NCI-H82 treated with DMSO at 0.1 percent for 48 hours (cell line): ENCODE data around the gene COLQ.
"Not testable (repeated sequence)": the region's sequence is repeated elsewhere in the genome, so short reads cannot be mapped to it uniquely, and the experiment has no call there.

Source experiments
- DNase-seq: peaks from one replicate; lab custom pipeline; 2025; ENCODE audit not compliant: unreplicated experiment; lab: John Stamatoyannopoulos, UW

Gene COLQ

DNA sequence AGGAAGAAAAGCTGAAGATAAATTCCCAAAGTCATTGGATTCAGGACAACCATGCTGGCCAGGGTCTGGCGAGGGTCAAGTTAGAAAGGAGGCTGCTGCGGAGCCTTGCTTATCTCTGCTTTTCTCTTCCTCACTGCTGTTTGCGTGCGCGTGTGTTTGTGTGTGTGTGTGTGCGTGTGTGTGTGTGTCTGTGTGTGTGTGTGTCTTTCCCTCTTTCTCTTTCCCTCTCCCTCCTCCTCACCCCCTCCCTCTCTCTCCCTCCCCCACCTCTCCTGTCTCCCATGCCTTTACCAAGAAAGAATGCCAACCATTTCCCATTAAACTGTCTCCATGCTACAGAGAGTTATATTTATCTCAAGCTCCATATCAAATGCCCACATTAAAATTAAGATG, at the start of gene COLQ:
Gene COLQ (minus strand): TSS at position 134 of the 393 bp plus-strand sequence. CDS start 81 bp downstream, at position 53.
- no peak for DNase-seq

DNA sequence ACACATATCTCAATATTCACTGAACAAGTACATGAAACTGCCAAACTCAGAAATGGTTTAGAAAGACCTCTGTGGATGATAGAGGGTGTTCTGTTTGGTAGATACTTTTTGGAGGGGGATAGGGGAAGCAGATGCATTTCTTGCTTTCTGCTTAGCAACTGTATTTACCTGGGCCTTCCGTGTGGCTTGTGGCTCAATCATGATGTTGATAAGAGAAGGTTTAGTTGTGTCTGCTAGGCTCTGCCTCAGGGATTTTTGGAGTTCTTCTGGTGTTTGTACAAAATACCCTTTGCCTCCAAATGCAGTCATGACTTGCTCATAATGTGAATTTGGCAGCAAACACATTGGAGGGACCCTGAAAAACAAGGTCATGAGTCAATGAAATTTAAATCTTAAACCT, 41.7 kb upstream of the COLQ start:
- DNase-seq, result no peak

DNA sequence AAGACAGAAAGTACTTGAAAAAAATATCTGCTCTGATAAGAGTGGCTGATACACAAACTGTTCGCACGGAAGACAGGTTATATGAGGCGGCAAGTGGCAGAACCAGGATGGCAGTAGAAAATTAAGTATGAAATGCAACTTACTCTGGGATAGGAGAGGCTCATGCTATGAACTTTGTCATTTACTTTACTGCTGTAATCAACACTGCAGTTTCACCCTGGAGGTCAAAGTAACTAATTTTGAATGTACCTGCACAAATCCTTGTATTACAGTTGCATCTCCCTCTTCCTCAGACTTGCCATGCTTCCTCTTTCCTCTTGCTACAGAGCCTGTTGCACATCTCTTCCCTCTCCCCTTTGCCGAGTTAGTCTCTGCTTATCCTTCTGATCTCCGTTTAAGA, 41.1 kb upstream of the COLQ start:
- DNase-seq, result no peak

DNA sequence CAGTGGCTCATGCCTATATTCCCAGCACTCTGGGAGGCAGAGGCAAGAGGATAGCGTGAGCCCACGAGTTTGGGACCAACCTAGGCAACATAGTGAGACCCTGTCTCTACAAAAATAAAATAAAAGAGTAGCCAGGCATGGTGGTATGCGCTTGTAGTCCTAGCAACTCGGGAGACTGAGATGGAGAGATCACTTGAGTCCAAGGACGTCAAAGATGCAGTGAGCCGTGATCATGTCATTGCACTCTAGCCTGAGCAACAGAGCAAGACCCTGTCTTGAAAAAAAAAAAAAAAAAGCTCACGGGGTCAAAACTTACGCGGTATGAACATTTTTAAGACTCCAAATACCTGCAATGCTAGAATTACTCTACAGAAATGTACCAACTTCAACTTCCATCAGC, 37.1 kb upstream of the COLQ start:
- no peak for DNase-seq

DNA sequence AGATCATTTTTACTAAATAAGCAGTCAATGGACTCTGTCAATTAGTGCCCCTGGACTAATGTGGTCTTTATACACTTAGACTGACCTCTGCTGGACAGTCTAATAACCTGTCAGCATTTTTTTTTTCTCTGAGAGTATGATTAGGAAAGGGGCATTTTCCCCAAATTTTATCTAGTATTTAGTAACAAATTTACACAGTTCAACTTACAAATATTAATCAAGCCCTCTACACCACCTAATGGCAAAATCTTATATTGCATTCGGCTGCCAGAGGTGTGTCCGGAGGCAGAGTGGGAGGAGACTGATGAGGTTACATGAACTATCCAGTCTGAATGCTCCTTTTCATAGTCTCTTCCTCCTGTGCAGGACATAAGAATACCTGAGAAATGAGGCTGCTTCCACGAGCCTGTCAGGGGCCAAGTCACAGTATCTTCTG, 36.0 kb upstream of the COLQ start:
- peak; percentile 45 for DNase-seq

DNA sequence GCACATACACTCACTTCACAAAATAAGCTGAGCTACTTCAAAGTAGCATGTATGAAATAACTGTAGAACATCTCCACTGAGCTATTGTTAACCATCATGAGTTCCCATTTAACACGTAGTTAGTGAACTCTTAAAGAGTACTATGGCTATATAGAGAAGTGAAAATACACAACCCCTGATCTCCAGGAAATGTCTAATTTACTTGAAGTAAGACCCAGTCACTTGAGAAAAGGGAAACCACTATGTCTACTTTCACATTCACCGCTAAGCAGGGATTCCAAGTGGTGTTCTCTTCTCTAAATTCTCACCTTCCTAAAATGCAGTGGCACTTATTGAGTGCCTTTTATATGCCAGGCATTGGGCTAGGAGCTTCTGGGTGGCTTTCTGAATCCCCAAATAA, 35.0 kb upstream of the COLQ start:
- no peak for DNase-seq

DNA sequence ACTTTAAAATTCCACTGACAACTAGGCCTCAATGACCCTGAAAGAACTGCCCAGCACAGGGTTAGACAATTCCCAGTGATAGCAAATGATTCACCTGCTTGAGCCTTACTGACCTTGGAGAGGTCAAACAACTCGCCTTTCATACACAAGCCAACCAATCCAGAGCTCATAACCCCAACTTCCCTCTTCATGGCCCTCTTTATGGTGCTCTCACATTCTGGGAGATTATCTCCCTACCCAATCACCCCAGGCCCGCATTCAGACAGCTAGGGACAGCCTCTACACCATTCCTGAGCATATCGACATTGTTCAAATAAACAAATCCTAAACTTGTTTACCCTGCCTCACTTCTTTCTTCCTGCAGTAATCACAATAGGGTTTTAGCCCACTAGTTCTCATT, 32.2 kb upstream of the COLQ start:
- no peak for DNase-seq

DNA sequence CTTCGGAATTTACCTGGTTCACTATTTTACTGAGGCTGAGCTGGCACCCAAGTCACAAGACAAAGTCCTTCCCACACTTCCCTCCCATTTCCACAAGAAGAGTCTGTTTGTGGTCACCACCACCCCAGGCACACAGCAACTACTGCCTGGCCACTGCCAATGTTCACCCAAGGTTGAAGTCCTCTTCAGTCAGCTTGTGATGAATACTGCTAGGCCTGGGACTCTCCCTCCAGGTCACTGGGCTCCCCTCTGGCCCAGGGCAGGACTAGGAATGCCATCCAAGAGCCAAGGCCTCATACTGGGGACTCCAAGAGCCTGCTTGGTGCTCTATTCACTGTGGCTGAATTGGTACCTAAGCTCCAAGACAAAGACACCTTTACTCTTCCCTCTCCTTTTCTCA, 30.4 kb upstream of the COLQ start:
- no peak for DNase-seq

DNA sequence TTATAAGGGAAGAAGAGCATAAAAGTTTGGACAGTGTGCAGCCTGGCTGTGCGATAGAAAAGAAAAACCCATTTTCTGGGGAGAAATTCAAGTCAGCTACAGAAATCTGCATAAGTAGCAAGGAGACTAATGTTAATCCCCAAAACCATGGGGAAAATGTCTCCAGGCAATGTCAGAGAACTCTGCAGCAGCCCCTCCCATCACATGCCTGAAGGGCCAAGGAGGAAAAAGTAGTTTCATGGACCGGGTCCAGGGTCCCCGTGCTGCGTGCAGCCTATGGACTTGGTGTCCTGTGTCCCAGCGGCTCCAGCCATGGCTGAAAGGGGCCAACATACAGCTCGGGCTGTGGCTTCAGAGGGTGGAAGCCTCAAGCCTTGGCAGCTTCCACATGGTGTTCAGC, 28.3 kb upstream of the COLQ start:
- DNase-seq, result no peak

DNA sequence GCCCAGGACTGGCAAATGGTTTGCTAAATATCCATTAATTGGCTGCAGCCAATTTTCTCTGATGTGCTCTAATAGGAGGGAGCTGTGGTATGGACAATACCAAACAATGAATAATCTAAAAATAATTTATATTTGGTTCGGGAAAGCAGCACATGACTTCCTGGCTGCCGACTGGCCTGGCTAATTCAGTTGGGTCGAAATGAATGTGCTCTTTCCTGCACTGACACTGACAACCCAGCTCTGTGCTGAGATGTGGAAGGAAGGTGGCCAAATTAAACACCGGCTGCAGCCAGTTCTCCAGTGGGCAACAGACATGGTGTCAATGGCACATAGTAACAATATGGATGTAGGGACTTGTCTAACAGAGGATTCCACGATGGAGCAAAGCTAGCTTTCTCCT, 21.1 kb upstream of the COLQ start:
- no peak for DNase-seq

DNA sequence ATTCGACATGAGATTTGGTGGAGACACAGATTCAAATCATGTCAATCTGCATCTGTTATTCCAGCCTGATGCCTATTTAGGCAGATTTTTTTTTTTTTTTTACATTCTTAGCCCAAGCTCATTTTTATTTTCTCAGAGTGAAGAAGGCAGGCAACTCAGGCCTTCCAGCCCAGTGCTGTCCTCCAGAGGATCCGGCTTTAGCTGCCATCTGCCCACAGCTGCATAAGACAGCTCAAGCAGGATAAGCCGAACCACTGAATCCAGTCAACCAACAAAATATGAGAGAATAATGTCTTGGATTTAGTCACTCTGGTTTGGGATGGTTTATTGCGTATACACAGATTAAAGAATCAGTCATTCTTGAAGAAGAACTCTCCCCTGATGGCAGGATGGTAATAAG, 19.9 kb upstream of the COLQ start:
- peak; percentile 79 for DNase-seq

DNA sequence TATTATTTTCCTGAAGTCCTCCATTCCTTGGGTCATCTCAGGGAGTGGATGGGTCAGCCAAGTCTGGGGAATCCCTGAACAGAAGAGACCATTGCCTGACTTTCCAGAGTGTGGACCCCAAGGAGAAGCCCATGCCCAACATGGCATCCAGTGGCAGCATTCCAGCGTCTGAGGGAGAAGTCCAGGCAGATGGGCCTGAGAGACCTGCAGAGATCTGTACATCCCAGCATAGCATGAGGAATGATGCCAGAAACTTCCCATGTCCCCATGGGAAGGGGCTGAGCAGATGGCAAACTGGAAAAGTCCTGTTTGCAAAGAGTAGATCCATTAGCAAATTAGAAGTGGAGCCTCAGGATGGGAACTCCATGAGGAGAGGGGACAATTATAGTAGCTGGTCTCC, 17.6 kb upstream of the COLQ start:
- DNase-seq, result no peak

DNA sequence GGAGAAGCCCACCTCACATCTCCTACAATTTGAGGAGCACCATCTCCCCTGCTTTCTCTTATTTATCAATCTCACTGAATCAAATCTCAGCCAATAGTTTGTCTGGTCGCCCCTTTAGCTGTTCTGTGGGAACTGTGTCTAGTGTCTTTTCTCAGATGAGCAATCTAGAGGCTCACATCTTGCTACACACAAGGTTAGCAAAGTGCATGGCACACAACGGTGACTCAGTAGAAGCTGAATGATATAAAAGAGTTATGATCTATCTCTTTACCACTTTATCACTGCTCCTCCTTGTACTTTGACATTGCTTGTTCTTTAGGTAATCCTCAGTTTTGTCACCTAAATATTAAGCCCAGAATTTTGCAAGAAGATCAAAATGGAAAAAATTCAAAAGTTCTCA, 16.8 kb upstream of the COLQ start:
- DNase-seq, result no peak

DNA sequence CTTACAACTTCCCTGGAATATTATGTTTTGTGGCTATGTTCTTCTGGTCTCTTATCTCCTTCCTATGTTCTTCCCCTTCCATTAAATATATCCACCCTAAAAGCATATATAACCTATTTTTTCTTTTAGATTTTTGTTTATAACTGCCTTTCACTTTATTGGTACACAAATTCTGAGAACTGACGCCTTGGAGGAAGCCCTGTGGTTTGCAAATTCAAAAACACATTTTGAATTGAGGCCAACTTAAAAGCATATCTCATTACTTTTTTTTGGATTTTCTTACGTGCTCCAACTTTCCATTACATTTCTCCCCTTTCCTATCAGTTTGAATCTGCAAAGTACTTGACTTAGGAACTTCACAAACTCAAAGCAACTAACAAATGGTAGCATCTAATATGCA, 15.3 kb upstream of the COLQ start:
- DNase-seq, result no peak

DNA sequence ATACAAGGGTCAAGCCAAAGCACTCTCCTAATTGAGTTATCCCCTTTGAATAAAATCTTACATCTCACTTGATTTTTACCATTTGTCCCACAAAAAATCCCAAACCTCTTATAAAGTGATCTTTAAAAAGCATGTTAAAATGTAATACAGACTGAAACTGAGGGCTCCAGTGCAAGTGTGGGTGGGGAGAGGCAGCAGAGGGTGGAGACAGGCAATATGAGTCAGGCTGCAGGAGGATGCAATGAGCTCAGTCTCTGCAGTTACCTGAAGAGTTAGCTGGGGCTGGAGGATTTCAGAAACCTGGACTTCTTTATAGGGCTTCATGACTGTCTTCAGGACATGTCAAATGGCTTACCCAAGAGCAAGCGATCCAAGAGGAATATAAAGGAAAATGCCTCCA, 14.2 kb upstream of the COLQ start:
- DNase-seq, result no peak

DNA sequence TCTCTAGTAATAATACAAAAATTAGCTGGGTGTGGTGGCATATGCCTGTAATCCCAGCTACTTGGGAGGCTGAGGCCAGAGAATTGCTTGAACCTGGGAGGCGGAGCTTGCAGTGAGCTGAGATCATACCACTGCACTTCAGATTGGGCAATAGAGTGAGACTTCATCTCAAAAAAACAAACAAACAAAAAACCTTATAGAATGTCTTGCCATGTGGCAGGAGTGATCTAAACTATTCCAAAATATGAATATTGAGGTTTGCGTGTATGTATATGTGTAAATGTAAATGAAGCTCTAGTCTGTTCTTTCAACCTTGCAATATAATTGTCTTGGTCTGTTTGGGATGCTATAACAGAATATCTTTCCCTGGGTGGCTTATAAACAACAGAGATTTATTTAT, 11.1 kb upstream of the COLQ start:
- DNase-seq, result not testable (repeated sequence)

DNA sequence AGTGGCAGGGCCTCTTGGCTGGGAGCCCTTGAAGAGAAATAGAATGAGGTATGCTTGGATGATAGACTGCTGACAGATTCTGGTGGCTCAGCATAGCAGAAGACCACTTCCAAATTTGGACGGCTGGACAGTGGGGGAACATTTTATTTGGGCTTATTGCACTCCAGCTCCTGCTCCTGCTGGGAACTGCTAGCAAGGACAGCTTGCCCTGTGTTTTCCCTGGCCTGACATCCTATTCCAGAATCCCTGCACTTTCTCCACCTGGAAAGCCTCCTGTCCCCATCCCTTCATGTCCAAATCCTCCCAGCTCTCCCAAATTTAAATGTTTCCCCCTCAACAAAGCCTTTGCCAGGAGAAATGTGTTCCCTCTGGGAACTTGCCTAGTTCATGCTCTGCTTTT, 9.8 kb upstream of the COLQ start:
- DNase-seq, result no peak

DNA sequence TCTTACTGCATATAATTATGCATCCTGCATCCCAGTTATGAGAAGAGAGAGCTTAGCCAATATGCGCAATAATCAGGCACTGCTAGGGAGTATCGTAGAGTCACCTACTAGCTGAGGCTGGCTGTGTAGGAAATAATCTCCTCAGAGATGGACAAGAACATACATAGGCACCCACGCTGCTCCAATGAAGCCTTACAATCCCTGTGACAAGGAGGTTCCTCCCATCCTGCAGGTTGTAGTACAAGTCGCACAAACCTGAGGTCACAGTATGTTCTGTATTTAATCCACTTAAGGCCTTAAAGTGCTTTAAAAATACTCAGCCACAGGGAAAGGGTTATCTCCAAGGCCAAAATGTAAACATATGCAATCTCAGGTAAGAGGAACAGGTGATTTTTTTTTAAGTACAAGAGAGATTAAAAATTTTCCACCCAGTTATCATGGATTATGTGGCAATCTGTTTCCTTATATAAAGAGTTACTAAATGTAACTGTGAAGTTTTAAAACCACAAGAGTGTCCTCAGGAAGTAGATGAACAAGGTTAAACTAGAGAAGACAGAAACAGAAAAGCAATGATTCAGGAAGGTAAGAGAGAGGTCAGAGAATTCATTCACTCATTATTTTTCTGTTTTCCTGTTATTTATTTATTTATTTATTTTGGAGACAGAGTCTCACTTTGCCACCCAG, 7.5 kb upstream of the COLQ start:
- peak; percentile 68 for DNase-seq

DNA sequence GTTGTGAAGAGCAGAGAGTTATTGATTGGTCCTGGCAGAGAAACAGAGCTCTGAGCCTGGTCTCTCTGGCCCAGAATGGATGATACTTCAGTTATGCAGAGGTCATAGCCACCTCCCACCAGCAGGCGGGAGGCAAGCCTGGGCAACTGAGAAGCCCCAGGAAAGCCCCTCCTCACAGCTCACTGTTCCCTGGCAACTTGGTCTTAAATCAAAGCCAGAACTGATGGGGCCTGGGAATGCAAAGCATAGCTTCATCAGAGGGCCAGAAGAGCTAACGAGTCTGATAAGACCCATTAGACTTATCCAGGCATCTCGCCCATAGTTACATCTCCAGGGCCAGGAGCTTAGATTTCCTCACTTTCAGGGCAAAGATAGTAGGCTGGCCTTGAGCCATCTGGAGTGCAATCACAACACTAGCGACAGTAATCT, 5.5 kb upstream of the COLQ start:
- peak; percentile 46 for DNase-seq

DNA sequence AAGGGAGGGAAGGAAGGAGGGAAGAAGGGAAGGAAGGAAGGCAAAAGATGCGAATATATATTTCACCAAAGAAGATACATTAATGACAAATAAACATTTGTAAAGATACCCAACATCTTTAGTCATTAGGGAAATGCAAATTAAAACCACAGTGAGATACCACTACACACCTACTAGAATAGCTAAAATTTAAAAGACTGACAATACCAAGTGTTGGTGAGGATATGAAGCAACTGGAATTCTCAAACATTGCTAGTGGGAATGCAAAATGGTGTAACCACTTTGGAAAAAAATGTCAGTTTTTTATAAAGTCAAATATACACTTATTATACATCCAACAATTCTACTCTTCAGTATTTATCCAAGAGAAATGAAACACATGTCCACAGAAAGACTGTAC, 4.3 kb upstream of the COLQ start:
- no peak for DNase-seq

DNA sequence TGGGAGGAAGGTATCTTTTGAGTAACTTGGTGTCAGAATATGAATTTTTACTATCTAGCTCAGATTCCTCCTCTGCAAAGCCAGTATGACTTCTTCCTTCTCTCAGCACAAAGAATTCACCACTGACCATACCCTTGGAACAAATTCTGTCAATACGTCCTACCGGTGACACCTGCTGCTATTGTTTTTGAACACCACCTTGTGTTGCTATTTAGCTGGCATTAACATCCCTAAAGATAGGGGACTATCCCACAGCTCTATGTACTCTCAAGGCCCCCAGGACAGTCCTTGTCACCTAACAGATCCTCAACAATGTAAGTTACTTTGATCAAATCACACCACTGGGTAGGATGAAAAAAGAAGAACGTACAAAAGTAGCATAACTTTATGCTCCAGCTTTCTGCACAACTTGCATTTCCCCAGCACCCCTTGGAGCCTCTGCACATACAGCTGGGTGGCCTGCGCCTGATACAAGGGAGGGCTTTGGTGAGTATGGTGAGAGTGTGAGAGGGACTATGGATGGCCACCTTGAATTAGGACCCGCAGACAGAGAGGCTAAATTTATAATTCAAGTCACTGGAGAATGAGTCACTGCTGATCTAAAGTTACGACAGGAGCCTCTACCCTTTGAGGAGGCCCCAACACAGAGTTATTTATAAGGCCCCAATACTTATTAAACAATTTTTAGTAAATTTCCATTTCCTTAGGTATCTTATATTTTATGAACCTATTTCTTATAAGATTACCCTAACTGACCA, 2.3 kb upstream of the COLQ start:
- no peak for DNase-seq

DNA sequence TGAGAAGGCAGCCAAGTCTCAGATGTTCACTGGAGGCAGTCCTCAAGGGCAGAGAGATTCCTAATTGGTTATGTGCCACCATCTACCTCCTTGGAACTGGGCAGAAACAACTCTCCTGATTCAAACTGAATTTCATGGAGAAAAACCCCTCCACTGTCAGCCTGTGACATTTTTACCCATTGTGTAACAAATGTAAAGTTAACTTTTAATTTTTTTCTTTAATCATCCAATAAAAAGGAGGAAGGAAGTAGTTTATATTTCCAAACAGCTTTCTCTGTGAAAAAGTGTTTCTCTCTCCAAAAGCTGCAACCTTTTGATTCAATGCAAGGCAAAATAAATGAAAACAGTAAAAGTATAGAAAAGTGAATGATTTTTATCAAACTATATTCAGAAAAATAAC, 510 bp upstream of the COLQ start:
- no peak for DNase-seq
